Nephron progenitor cell (in vitro differentiated cells): ENCODE measurements around the gene IGHMBP2.

Experiments used
- DNase-seq: peaks from one replicate; pipeline ENCODE4 v3.0.0; 2021
- H3K27ac Mint-ChIP-seq: 2 replicates; pipeline ENCODE4 v1.8.0; 2021; ENCODE audit warnings: mild to moderate bottlenecking, moderate library complexity, mixed read lengths
- H3K27me3 Mint-ChIP-seq: 2 replicates; pipeline ENCODE4 v1.8.0; 2021; ENCODE audit warnings: mild to moderate bottlenecking, low read depth, mixed read lengths; ENCODE audit not compliant: poor library complexity
- H3K36me3 Mint-ChIP-seq: 2 replicates; pipeline ENCODE4 v1.8.0; 2021; ENCODE audit warnings: low read depth, mixed read lengths
- H3K4me1 Mint-ChIP-seq: 2 replicates; pipeline ENCODE4 v1.8.0; 2021; ENCODE audit warnings: mixed read lengths
- H3K4me3 Mint-ChIP-seq: 2 replicates; pipeline ENCODE4 v1.8.0; 2021; ENCODE audit warnings: mild to moderate bottlenecking, moderate library complexity, mixed read lengths
- H3K9me3 Mint-ChIP-seq: 2 replicates; pipeline ENCODE4 v1.8.0; 2021; ENCODE audit warnings: mild to moderate bottlenecking, moderate library complexity, mixed read lengths
- TF ChIP-seq, protein P1 (sequence below): fragments of 200-600 bp; sonication (generic); IDR thresholded peaks from 2 replicates; pipeline ENCODE4 v1.5.0; 2021; ENCODE audit warnings: antibody characterized with exemption

Gene IGHMBP2

GRCh38 chr11:68982134-68982533 is 78.4 kb downstream of the IGHMBP2 start:
- peaks cover 15% of the 10 kb centered on the region for H3K4me1 Mint-ChIP-seq
- peaks cover 26% of the 10 kb centered on the region for H3K9me3 Mint-ChIP-seq
- H3K27me3 Mint-ChIP-seq: peaks cover 8% of the 10 kb centered on the region
- H3K4me3 Mint-ChIP-seq: no peak overlapping the region
- TF ChIP-seq, protein P1, sequence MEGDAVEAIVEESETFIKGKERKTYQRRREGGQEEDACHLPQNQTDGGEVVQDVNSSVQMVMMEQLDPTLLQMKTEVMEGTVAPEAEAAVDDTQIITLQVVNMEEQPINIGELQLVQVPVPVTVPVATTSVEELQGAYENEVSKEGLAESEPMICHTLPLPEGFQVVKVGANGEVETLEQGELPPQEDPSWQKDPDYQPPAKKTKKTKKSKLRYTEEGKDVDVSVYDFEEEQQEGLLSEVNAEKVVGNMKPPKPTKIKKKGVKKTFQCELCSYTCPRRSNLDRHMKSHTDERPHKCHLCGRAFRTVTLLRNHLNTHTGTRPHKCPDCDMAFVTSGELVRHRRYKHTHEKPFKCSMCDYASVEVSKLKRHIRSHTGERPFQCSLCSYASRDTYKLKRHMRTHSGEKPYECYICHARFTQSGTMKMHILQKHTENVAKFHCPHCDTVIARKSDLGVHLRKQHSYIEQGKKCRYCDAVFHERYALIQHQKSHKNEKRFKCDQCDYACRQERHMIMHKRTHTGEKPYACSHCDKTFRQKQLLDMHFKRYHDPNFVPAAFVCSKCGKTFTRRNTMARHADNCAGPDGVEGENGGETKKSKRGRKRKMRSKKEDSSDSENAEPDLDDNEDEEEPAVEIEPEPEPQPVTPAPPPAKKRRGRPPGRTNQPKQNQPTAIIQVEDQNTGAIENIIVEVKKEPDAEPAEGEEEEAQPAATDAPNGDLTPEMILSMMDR: no peak
- no peak overlapping the region for H3K27ac Mint-ChIP-seq
- H3K36me3 Mint-ChIP-seq: peaks cover 8% of the 10 kb centered on the region
- DNase-seq: no peak

GRCh38 chr11:68983801-68984200 is 80.1 kb downstream of the IGHMBP2 start:
- Mint-ChIP-seq H3K9me3 (peaks cover 30% of the 10 kb centered on the region), H3K27ac (no peak overlapping the region), H3K4me3 (no peak overlapping the region), H3K4me1 (peaks cover 10% of the 10 kb centered on the region), H3K36me3 (peaks cover 8% of the 10 kb centered on the region), H3K27me3 (peaks cover 3% of the 10 kb centered on the region)
- no peak for DNase-seq
- TF ChIP-seq, protein P1: no peak

GRCh38 chr11:68987211-68987610 is 83.5 kb downstream of the IGHMBP2 start:
- Mint-ChIP-seq H3K4me1 (no peaks in the 10 kb centered on the region), H3K27me3 (peaks cover 10% of the 10 kb centered on the region), H3K27ac (no peak overlapping the region), H3K9me3 (peaks cover 26% of the 10 kb centered on the region), H3K4me3 (no peak overlapping the region), H3K36me3 (peaks cover 8% of the 10 kb centered on the region)
- TF ChIP-seq, protein P1: no peak
- DNase-seq: no peak

GRCh38 chr11:68988491-68988890 is 84.8 kb downstream of the IGHMBP2 start:
- Mint-ChIP-seq H3K27ac (no peak overlapping the region), H3K4me3 (no peak overlapping the region), H3K36me3 (peaks cover 8% of the 10 kb centered on the region), H3K27me3 (peaks cover 13% of the 10 kb centered on the region), H3K4me1 (peaks cover 7% of the 10 kb centered on the region), H3K9me3 (peaks cover 17% of the 10 kb centered on the region)
- no peak for DNase-seq
- TF ChIP-seq, protein P1: no peak
